Loucy (cell line): ENCODE measurements around the gene SCD.

ENCODE experiments used
- CTCF ChIP-seq: fragments of 200-600 bp; sonication (generic); conservative IDR thresholded peaks from 2 replicates; pipeline ENCODE4 v1.5.1; 2014; ENCODE audit warnings: mild to moderate bottlenecking, antibody characterized with exemption, low read length
- EZH2phosphoT487 ChIP-seq: fragments of 200-600 bp; IDR thresholded peaks from 2 replicates; pipeline ENCODE4 v1.6.1; 2018; ENCODE audit warnings: antibody characterized with exemption, mild to moderate bottlenecking, moderate library complexity, borderline replicate concordance

GRCh38 chr10:100349672-100350071 lies 2.6 kb downstream of the SCD start:
- TF ChIP-seq EZH2phosphoT487, result no peak
- TF ChIP-seq CTCF, result no peak
